Muscle layer of colon (tissue), 2 donors: ENCODE data around the gene EHMT1.
A peak's percentile ranks its signal among the peaks of the same experiment; 100 is the strongest.
"Not testable (repeated sequence)": the region's sequence is repeated elsewhere in the genome, so short reads cannot be mapped to it uniquely, and the experiment has no call there.

Experiments
- H3K27ac ChIP-seq: one replicate; pipeline ENCODE4 v1.7.0; 2013; ENCODE audit warnings: low read depth, mild to moderate bottlenecking, low read length, moderate library complexity
- H3K27me3 ChIP-seq, 2 donors: one replicate each; pipeline ENCODE4 v1.7.0; 2013; ENCODE audit warnings: low read length in 2 of 2, mild to moderate bottlenecking in 2 of 2; ENCODE audit not compliant: insufficient read depth in 2 of 2, control insufficient read depth in 1 of 2
- H3K36me3 ChIP-seq: one replicate; pipeline ENCODE4 v1.7.0; 2013; ENCODE audit warnings: mild to moderate bottlenecking, low read length; ENCODE audit not compliant: insufficient read depth
- H3K4me1 ChIP-seq: one replicate; pipeline ENCODE4 v1.7.0; 2013; ENCODE audit warnings: mild to moderate bottlenecking, low read length; ENCODE audit not compliant: insufficient read depth
- H3K4me3 ChIP-seq, 2 donors: one replicate each; pipeline ENCODE4 v1.7.0; 2013; ENCODE audit warnings: low read length in 2 of 2, low read depth in 1 of 2, mild to moderate bottlenecking in 1 of 2, moderate library complexity in 1 of 2
- H3K9ac ChIP-seq: one replicate; pipeline ENCODE4 v1.7.0; 2013; ENCODE audit warnings: low read length
- H3K9me3 ChIP-seq: one replicate; pipeline ENCODE4 v1.7.0; 2013; ENCODE audit warnings: mild to moderate bottlenecking, low read length
- donor health status: abdominal sarcoma.
- donor health status: Adenocarcinoma of cecum.

EHMT1 gene

DNA sequence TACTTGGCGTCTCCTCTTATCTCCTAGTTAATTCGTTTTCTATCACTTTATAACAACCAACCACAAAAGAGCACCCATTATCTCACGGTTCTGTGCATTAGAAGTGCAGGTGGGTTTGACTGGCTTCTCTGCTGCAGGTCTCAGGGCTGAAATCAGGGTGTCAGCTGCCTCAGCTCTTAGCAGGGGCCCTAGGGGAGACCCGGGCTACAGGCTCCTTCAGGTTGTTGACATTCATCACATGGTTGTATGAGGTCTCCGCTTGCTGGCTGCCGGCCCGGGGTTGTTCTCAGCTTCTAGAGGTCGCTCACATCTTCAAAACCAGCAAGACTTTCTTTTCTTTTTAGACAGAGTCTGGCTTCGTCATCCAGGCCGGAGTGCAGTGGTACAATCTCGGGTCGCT is 25.6 kb upstream of the EHMT1 start:
- Histone ChIP-seq H3K4me1 (peaks cover 15% of the 10 kb centered on the region), H3K27me3 (no peaks in the 10 kb centered on the region)

DNA sequence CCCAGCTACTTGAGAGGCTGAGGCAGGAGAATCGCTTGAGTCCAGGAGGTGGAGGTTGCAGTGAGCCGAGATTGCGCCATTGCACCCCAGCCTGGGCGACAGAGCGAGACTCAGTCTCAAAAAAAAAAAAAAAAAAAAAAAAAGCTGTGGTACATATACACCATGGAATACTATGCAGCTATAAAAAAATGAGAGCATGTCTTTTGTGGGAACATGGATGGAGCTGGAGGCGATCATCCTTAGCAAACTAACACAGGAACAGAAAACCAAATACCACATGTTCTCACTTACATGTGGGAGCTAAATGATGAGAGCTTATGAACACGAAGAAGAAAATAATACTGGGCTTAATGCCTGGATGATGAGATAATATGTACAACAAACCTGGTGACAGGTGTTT is 22.2 kb upstream of the EHMT1 start:
- H3K9me3 ChIP-seq, H3K4me1 ChIP-seq, H3K27ac ChIP-seq, H3K4me3 ChIP-seq, H3K27me3 ChIP-seq, H3K36me3 ChIP-seq, H3K9ac ChIP-seq: not testable (repeated sequence)

More for the DNA sequence above, 25.6 kb upstream of the EHMT1 start:
- Histone ChIP-seq H3K36me3 (no peaks in the 10 kb centered on the region), H3K9me3 (no peaks in the 10 kb centered on the region), H3K4me3 (no peak overlapping the region), H3K9ac (no peak overlapping the region), H3K27ac (no peak overlapping the region)

GRCh38 chr9:137598943-137599342 is 19.9 kb upstream of the EHMT1 start:
- Histone ChIP-seq H3K4me3 (no peak overlapping the region), H3K36me3 (no peaks in the 10 kb centered on the region), H3K9ac (no peak overlapping the region), H3K27ac (no peak overlapping the region), H3K9me3 (no peaks in the 10 kb centered on the region), H3K27me3 (no peaks in the 10 kb centered on the region), H3K4me1 (no peaks in the 10 kb centered on the region)

- H3K4me3 ChIP-seq: no peak overlapping the region
- no peak overlapping the region for H3K27ac ChIP-seq
- H3K36me3 ChIP-seq: no peaks in the 10 kb centered on the region
- no peaks in the 10 kb centered on the region for H3K9me3 ChIP-seq
- no peak overlapping the region for H3K9ac ChIP-seq
- no peaks in the 10 kb centered on the region for H3K27me3 ChIP-seq
- peaks cover 8% of the 10 kb centered on the region for H3K4me1 ChIP-seq
These were observed 16.1 kb upstream of the EHMT1 start for GRCh38 chr9:137602661-137603060.

DNA sequence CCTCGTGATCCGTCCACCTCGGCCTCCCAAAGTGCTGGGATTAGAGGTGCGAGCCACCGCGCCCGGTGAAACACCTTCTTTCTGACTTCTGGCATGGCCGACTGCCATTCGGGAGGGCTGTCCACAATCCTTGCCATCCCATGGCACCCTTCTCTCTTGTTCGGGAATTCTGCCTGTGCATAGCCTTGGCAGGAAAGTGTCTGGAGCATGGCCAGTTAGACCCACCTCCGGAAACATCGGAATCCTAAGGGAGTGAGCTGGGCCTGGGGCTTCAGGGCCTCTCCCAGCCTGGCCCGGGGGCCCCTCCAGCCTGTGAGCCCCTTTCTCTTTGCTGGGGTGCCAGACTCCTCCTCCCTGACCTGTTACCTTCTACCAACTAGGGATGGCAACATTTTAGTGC is 14.9 kb upstream of the EHMT1 start:
- Histone ChIP-seq H3K27me3 (no peaks in the 10 kb centered on the region), H3K9me3 (no peaks in the 10 kb centered on the region), H3K9ac (no peak overlapping the region), H3K36me3 (no peaks in the 10 kb centered on the region), H3K4me3 (no peak overlapping the region), H3K4me1 (peaks cover 8% of the 10 kb centered on the region), H3K27ac (no peak overlapping the region)

DNA sequence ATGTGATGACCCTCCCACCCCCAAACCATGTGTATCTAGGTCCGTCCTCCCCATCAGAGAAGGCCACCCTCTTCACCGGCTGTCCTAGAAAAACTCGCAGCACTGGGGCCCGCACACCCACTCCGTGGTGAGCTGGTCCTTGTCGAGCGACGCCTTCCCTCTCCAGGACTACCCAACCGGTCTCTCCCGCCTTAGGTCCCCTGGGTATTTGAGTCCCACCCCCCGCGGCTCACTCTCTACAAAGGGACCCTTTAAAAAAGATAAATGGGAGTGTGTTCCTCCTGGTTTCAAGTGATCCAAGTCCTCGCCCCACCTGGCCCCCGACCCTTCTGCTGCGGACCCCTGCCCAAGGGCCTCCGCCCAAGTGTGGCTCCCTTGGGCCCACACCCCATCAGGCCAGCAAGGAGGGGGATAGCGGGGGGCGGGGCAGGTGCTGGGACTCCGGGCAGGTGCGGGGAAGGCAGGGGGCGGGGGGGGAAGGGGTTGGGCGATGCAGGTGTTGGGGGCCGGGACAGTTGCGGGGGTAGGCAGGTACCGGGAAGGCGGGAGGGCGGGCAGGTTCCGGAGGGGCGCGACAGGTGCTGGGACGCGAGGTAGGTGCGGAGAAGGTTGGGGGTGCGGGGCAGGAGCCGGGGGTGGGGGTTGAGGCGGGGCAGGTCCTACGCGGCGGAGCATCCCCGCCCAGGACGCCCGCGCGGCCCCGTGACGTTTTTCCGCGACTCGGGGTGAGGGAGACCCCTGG is 14.3 kb upstream of the EHMT1 start:
- H3K4me1 ChIP-seq: peaks cover 8% of the 10 kb centered on the region
- H3K27ac ChIP-seq: no peak overlapping the region
- H3K9me3 ChIP-seq: no peaks in the 10 kb centered on the region
- no peaks in the 10 kb centered on the region for H3K27me3 ChIP-seq
- no peak overlapping the region for H3K9ac ChIP-seq
- H3K4me3 ChIP-seq: peak overlapping the region in 1 of 2 donors; percentile 42
- H3K36me3 ChIP-seq: no peaks in the 10 kb centered on the region

DNA sequence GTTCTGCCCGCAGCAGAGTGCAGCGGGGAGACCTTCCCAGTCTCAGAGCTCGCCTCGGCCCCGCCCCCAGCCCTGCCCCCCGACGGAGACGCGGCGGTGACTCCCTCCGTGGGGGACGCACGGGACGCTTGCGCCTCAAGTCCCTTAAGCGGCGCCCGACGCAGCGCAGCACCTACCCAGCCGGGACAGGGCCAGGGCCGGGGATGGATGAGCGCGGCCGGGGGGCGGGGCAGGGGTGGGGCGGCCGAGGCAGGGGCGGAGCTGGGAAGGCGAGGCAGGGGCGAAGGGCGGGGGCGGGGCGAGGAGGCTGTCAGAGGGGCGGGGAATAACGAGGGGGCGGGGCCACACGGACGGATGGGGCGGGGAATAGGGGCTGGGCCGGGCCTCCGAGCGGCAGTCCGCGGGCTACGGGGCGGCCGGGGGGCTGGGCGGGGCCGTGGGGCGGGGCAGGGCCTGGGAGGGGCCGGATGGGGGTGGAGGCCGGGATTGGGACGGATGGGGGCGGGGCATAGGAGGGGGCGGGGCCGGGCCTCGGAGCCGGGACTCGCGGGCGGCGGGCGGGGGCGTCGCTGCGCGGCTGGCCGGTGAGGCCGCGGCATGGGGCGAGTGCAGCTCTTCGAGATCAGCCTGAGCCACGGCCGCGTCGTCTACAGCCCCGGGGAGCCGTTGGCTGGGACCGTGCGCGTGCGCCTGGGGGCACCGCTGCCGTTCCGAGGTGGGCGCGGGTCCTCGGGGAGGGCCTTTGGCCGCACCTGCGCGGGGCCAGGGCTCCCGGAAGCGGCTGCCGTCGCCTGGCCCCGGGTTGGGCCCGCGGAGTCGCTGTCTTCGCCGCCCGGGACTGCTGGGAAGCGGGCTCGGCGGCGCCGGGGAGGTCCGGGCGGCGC is 13.4 kb upstream of the EHMT1 start, which contains the start of gene ARRDC1:
Gene ARRDC1 (plus strand): TSS at position 566 of the 884 bp plus-strand sequence. CDS start 32 bp downstream, at position 598.
- Histone ChIP-seq H3K9me3 (no peaks in the 10 kb centered on the region), H3K27me3 (no peaks in the 10 kb centered on the region), H3K4me3 (peak within 1 kb of the TSS; percentile 52 to 77), H3K9ac (no peak within 1 kb of the TSS), H3K4me1 (peaks cover 8% of the 10 kb centered on the region), H3K36me3 (no peaks in the 10 kb centered on the region), H3K27ac (peak within 1 kb of the TSS; percentile 58)

DNA sequence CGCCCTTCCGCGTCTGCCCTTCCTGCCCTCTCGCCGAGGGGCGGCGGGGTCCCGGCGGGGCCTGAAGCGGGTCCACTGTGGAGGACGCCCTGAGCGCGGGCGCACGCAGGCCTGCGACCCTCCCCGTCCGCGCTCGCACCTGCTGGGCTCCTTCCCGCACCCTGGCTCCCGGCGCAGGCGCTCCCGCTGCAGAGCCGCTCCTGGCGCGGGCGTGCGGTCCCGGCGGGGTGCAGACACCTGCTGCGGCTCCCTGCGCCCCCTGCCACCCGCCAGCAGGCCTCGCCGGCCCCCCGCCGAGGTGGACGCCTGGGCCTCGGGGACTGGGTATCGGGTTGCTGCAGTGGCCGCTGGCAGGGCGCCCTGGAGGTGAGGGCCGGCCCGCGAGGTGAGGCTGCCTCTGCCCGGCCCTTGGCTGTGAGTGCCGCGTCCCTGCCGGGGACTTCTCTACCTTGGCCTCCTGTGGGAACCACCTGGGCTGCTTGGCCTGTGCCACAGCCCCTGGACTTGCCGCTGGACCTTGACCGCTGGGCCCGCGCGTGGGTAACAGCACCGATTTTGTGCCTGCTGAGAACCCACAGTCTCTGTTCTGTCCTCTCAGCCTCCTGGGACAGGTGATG is 12.7 kb upstream of the EHMT1 start:
- Histone ChIP-seq H3K9ac (no peak overlapping the region), H3K27me3 (no peaks in the 10 kb centered on the region), H3K27ac (peak overlapping the region; percentile 58), H3K4me1 (peaks cover 10% of the 10 kb centered on the region), H3K9me3 (no peaks in the 10 kb centered on the region), H3K4me3 (peak overlapping the region; percentile 52 to 77), H3K36me3 (no peaks in the 10 kb centered on the region)

DNA sequence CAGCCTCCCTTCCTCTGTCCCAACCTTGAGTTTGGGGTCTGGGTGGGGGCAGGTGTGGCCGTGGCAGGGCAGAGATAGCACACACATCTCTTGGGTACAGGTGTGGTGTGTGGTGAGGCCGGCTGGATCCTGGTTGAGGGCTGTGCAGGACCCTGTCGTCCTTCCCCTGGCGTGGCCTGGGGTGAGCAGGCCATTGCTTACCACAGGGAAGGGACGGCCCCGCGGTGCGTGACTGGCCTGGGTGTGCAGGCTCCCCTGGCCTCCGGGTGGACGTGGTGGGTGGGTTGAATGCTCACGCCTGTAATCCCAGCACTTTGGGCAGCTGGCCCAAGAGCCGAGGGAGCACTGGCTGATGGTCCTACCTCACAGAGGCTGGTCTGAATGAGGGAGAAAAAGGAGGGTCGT is 12.1 kb upstream of the EHMT1 start:
- H3K4me1 ChIP-seq: peaks cover 12% of the 10 kb centered on the region
- H3K4me3 ChIP-seq: peak overlapping the region; percentile 52 to 77
- no peaks in the 10 kb centered on the region for H3K36me3 ChIP-seq
- no peak overlapping the region for H3K27ac ChIP-seq
- H3K9me3 ChIP-seq: no peaks in the 10 kb centered on the region
- no peak overlapping the region for H3K9ac ChIP-seq
- no peaks in the 10 kb centered on the region for H3K27me3 ChIP-seq

DNA sequence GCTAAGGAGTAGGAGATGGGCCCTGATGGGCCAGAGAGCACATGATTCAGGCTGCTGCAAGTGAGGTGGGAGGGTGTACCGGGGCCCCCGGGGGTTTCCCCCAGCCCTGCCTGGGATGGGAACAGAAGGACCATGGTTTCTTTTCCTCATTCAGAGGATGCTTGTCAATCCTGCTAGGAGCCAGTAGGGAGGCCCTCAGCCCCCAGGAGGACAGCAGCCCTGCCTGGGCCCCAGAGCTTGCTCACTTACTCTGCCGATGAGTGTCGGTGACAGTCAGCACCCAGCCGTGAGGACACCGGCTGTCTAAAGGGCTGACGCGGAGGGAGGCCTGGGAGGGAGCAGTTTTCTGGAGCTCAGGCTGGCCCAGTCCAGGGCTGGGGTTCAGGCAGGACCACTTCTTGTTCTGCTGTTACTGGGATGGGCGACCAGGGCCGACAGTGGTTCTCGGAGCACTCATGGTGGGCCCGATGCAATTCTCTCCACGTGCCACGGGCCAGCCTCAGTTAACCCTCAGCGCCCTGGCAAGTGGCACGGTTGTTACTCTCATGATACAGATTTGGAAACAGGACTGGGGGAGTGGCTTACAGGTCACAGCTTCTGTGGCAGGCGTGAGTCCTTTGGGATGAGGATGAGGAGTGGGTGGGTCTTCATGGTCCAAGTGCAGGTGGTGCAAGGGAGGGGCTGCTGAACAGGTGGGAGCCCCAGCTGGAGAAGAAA is 11.5 kb upstream of the EHMT1 start:
- H3K36me3 ChIP-seq: no peaks in the 10 kb centered on the region
- H3K4me1 ChIP-seq: peaks cover 17% of the 10 kb centered on the region
- no peak overlapping the region for H3K27ac ChIP-seq
- no peaks in the 10 kb centered on the region for H3K9me3 ChIP-seq
- no peak overlapping the region for H3K9ac ChIP-seq
- peak overlapping the region in 1 of 2 donors; percentile 52 for H3K4me3 ChIP-seq
- no peaks in the 10 kb centered on the region for H3K27me3 ChIP-seq

GRCh38 chr9:137610944-137611343 is 7.9 kb upstream of the EHMT1 start:
- Histone ChIP-seq H3K27ac (no peak overlapping the region), H3K9me3 (no peaks in the 10 kb centered on the region), H3K4me1 (peaks cover 17% of the 10 kb centered on the region), H3K27me3 (no peaks in the 10 kb centered on the region), H3K9ac (no peak overlapping the region), H3K36me3 (peaks cover 11% of the 10 kb centered on the region), H3K4me3 (no peak overlapping the region)
